ENCODE measurements around the gene SANBR. TPM values are rescaled to one million over a fixed set of nuclear protein-coding genes. Genes with fewer than 3 reads are reported as not detected.

SANBR gene
- total and polyA plus RNA-seq, 2 of the 13 experiments (the other 11 are each of a cell fraction or from before 2014, with no cell fraction given) = 9.8 to 20.9 TPM

- TF ChIP-seq RELA (CRISPR knock-in tag; IDR thresholded peaks at IDR 0.05) (no peak), ZNF251 (CRISPR knock-in tag; IDR thresholded peaks at IDR 0.05) (no peak), HNRNPK (IDR thresholded peaks at IDR 0.05; ENCODE audit: low read depth, low read length, poor library complexity, severe bottlenecking) (no peak), ZNF746 (CRISPR knock-in tag; IDR thresholded peaks at IDR 0.05) (no peak), SOX5 (CRISPR knock-in tag; IDR thresholded peaks at IDR 0.05; ENCODE audit: borderline replicate concordance) (no peak), ZNF883 (CRISPR knock-in tag; IDR thresholded peaks at IDR 0.05; ENCODE audit: not compliant biosample characterization) (no peak), KDM6A (CRISPR knock-in tag; IDR thresholded peaks at IDR 0.05; ENCODE audit: low read depth) (peak; percentile 10; the same call in 1 of the 2 replicates), CENPBD1 (CRISPR knock-in tag; IDR thresholded peaks at IDR 0.05; ENCODE audit: borderline replicate concordance, low read depth) (no peak), CHD2 (IDR thresholded peaks at IDR 0.05; ENCODE audit: low read depth, low read length) (0 out of 2 replicates have a peak, but pooled peaks have one; percentile 50), TBP (CRISPR knock-in tag; IDR thresholded peaks at IDR 0.05) (no peak), USF2 (IDR thresholded peaks at IDR 0.05; ENCODE audit: low read depth, low read length) (no peak), USF2 (CRISPR knock-in tag; IDR thresholded peaks at IDR 0.05; ENCODE audit: borderline replicate concordance) (no peak), CBX2 (IDR thresholded peaks at IDR 0.05; ENCODE audit: low read depth, low read length) (no peak), CBX2 (CRISPR knock-in tag; IDR thresholded peaks at IDR 0.05; ENCODE audit: low read depth) (no peak), ZKSCAN8 (CRISPR knock-in tag; IDR thresholded peaks at IDR 0.05; ENCODE audit: borderline replicate concordance) (peak; percentile 56; the same call in 1 of the 2 replicates), ZNF354B (CRISPR knock-in tag; IDR thresholded peaks at IDR 0.05) (peak; percentile 61; the same call in 1 of the 2 replicates), HMGA1 (CRISPR knock-in tag; conservative IDR thresholded peaks at IDR 0.05) (no peak), RBM39 (IDR thresholded peaks at IDR 0.05; ENCODE audit: low read depth, low read length, poor library complexity, severe bottlenecking) (no peak), SETDB1 (CRISPR knock-in tag; IDR thresholded peaks at IDR 0.05; ENCODE audit: borderline replicate concordance) (no peak), HDAC6 (IDR thresholded peaks at IDR 0.05; ENCODE audit: low read depth, low read length) (0 out of 2 replicates have a peak, but pooled peaks have one; percentile 63), SMAD3 (CRISPR knock-in tag; IDR thresholded peaks at IDR 0.05) (peak; percentile 95), RAD51 (IDR thresholded peaks at IDR 0.05; ENCODE audit: borderline replicate concordance) (no peak), ZNF678 (CRISPR knock-in tag; IDR thresholded peaks at IDR 0.05) (no peak; the same call in none of the 2 replicates), MAZ (IDR thresholded peaks at IDR 0.05; ENCODE audit: borderline replicate concordance, low read depth, low read length) (peak; percentile 47; the same call in 1 of the 2 replicates), MAZ (CRISPR knock-in tag; IDR thresholded peaks at IDR 0.05; ENCODE audit: low read depth) (0 out of 2 replicates have a peak, but pooled peaks have one; percentile 2), ZNF34 (CRISPR knock-in tag; IDR thresholded peaks at IDR 0.05; ENCODE audit: borderline replicate concordance) (peak; percentile 91; the same call in 1 of the 2 replicates), SOX13 (IDR thresholded peaks at IDR 0.05) (0 out of 2 replicates have a peak, but pooled peaks have one; percentile 1), SOX13 (CRISPR knock-in tag; conservative IDR thresholded peaks at IDR 0.05 in 1 of 2, IDR thresholded peaks at IDR 0.05 in 1 of 2) (peak in 1 of 2 experiments; percentile 52; a peak in 1 of 4 replicates), YY1 (IDR thresholded peaks at IDR 0.05; ENCODE audit: insufficient read depth, insufficient replicate concordance, low read depth, low read length) (no peak)
- TF ChIP-seq, protein P1, sequence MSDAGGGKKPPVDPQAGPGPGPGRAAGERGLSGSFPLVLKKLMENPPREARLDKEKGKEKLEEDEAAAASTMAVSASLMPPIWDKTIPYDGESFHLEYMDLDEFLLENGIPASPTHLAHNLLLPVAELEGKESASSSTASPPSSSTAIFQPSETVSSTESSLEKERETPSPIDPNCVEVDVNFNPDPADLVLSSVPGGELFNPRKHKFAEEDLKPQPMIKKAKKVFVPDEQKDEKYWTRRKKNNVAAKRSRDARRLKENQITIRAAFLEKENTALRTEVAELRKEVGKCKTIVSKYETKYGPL (CRISPR knock-in tag; IDR thresholded peaks at IDR 0.05) = no peak
Observed at GRCh38 chr2:61017003-61017555, 48.6 kb upstream of the SANBR start (continued).
